ENCODE data around the gene SLC27A2. TPM values are rescaled to one million over a fixed set of nuclear protein-coding genes. Genes with fewer than 3 reads are reported as not detected.

The SLC27A2 gene
- total RNA-seq, 1 experiment from 2014 or later = 7.0 TPM

DNA sequence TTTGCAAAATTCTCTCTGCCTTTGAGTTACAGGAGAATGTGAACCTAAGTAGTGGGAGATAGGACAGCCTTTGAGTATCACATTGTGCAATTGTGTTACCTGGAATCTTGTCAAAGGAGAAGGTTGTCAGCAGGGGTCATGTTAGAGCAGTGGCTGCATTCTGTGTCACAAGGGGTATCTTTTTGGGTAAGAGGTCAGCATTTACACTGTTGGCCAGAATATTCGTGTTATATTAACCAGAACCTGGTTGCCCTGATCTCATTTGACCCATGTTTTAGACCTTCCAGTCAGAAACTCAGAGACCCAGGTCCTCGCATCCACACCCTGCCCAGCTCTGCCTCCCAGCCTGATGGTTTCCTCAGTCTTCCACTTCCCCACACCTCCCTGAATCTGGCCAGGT, 56.3 kb downstream of the SLC27A2 start:
- Histone ChIP-seq H3K9me3 (ENCODE audit: control insufficient read depth, low read depth, low read length) (no peaks in the 10 kb centered on the region), H4K20me1 (ENCODE audit: control insufficient read depth, insufficient read depth, insufficient read length) (no peaks in the 10 kb centered on the region), H2BK5ac (ENCODE audit: insufficient read length, low read length) (no peak overlapping the region), H3K4me2 (ENCODE audit: insufficient read depth, insufficient read length, low read length) (no peak overlapping the region), H2BK20ac (ENCODE audit: low read depth, low read length, poor library complexity, severe bottlenecking) (no peak overlapping the region), H2AK5ac (ENCODE audit: insufficient read length, low read length) (no peak overlapping the region), H2BK15ac (ENCODE audit: low read depth, low read length) (no peak overlapping the region), H3K4ac (ENCODE audit: low read depth, low read length) (no peak overlapping the region), H3K14ac (ENCODE audit: insufficient read depth, low read length) (no peak overlapping the region), H3K79me2 (ENCODE audit: insufficient read depth, low read length) (no peaks in the 10 kb centered on the region), H3T11ph (ENCODE audit: low read length) (no peak overlapping the region), H2AFZ (ENCODE audit: low read length) (no peak overlapping the region), H3K27ac (ENCODE audit: insufficient read length, low read depth, low read length) (no peak overlapping the region), H4K8ac (replicated peaks; ENCODE audit: insufficient read length, low read depth, low read length) (no peak overlapping the region), H3K23me2 (ENCODE audit: insufficient read length, low read depth, low read length, poor library complexity, severe bottlenecking) (no peaks in the 10 kb centered on the region), H3K23ac (ENCODE audit: insufficient read length, low read depth, low read length) (no peak overlapping the region), H4K91ac (ENCODE audit: insufficient read length, low read depth, low read length) (no peak overlapping the region), H3K56ac (ENCODE audit: insufficient read length, low read depth, low read length) (no peak overlapping the region), H2BK120ac (ENCODE audit: low read depth, low read length, poor library complexity, severe bottlenecking) (no peak overlapping the region), H3K79me1 (ENCODE audit: insufficient read depth, low read depth, low read length, poor library complexity, severe bottlenecking) (no peaks in the 10 kb centered on the region), H3K18ac (ENCODE audit: insufficient read length, low read depth, low read length) (no peak overlapping the region), H3K4me1 (ENCODE audit: insufficient read depth, low read length) (no peaks in the 10 kb centered on the region), H3K27me3 (ENCODE audit: insufficient read depth, low read length) (no peaks in the 10 kb centered on the region), H2BK12ac (ENCODE audit: insufficient read length, low read depth, low read length) (no peak overlapping the region), H3K9ac (ENCODE audit: extremely low read depth, insufficient read length, low read length) (no peak overlapping the region), H4K5ac (ENCODE audit: insufficient read length, low read depth, low read length) (no peak overlapping the region)
- DNase-seq = no peak
- Mint-ChIP-seq H3K36me3 (ENCODE audit: insufficient read depth in 1 of 3, low read depth in 3 of 3) (no peaks in the 10 kb centered on the region), H3K4me3 (no peak overlapping the region), H3K27me3 (ENCODE audit: low read depth) (no peaks in the 10 kb centered on the region), H3K4me1 (peaks cover 0 to 4% of the 10 kb centered on the region in 2 experiments; a peak in 1 of 4 replicates), H3K9me3 (no peaks in the 10 kb centered on the region), H3K27ac (no peak overlapping the region; a peak in 1 of 7 replicates)
- WGBS (ENCODE audit: extremely low coverage, insufficient read length, low lambda C conversion rate) = no CpG with 5 or more reads among the region's 2 CpGs
- TF ChIP-seq, protein P1, sequence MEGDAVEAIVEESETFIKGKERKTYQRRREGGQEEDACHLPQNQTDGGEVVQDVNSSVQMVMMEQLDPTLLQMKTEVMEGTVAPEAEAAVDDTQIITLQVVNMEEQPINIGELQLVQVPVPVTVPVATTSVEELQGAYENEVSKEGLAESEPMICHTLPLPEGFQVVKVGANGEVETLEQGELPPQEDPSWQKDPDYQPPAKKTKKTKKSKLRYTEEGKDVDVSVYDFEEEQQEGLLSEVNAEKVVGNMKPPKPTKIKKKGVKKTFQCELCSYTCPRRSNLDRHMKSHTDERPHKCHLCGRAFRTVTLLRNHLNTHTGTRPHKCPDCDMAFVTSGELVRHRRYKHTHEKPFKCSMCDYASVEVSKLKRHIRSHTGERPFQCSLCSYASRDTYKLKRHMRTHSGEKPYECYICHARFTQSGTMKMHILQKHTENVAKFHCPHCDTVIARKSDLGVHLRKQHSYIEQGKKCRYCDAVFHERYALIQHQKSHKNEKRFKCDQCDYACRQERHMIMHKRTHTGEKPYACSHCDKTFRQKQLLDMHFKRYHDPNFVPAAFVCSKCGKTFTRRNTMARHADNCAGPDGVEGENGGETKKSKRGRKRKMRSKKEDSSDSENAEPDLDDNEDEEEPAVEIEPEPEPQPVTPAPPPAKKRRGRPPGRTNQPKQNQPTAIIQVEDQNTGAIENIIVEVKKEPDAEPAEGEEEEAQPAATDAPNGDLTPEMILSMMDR (conservative IDR thresholded peaks at IDR 0.05) = no peak

Data from H9 (cell line).